ENCODE results near the gene GRIA4.
"Not testable (repeated sequence)": the region's sequence is repeated elsewhere in the genome, so short reads cannot be mapped to it uniquely, and the experiment has no call there.

Gene GRIA4

GRCh38 chr11:105718641-105719040, 108.8 kb downstream of the GRIA4 start:
- DNase-seq (ENCODE audit: low read depth in 2 of 2, low spot score in 1 of 2): no peak

DNA sequence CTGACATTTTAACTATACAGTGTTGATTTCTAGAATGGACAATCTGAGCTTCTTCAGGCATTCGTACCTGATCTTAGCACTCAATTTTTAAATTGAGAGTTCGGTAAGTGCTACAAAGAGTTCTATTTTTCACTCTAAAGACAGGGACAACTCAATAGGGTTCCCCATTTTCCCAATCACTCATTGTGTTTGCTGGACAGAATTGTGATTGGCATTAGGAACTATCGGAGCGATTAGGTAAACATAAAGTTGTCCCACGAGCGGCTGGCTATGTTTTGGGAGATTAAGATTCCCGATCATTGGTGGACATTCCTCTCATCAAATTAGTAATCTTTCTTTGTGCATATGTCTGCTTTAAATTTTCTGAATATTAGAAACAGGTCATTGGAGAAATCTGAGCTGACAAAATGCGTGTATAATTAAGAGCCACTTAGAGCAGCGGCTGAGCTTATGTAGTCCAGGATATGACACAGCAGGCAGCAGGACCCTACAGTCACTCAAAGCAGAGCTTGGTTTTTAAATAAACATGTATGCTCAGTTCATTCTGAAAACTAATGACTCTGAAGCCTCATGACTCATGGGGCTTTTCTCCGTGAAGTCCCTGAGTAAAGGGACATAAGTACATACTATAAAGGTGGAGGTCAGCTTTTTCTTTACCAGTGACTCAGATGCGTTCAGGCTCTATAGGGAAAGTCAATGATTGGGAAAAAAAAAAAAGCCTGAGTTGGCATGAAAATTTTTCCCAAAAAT, 109.4 kb downstream of the GRIA4 start:
- DNase-seq (ENCODE audit: low read depth in 2 of 2, low spot score in 1 of 2): no peak

DNA sequence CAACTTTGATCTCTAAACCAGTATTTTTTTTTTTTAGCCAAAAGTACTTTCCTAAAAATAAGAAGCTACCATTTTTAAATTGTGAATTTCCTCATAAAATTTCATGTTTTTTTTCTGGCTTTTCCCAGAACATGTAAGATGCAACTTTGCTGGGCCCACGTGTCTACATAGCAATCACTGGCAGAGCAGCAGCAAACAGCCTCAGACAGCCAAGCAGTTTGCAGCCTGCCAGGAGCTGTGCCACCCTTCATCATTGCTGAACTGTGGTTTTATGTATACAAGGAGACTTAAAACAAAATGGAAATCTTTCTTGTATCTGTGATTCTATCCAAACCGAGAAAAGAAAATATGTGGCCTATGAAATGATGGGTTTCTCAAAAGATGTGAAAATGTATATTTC, 110.2 kb downstream of the GRIA4 start:
- DNase-seq (ENCODE audit: low read depth in 2 of 2, low spot score in 1 of 2): no peak

DNA sequence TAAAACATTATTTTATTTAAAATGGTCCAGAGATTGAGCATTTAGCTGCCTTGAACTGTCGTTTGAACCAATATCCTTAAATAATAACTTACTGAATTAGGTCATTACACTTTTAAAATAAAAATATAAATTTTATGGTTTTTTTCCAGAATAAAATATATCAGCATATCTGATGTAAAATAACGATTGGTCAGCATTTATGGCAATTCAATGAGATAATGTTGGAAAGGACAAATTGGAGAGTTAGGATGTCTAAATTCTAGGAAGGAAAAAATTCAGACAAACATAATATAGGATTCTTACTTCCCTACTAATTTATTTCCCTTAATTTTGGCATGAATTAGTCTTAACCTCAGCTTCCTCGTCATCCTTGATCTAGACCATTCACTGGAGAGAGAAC, 113.4 kb downstream of the GRIA4 start:
- no peak for DNase-seq (ENCODE audit: low read depth in 2 of 2, low spot score in 1 of 2)

GRCh38 chr11:105732611-105733010, 122.7 kb downstream of the GRIA4 start:
- DNase-seq (ENCODE audit: low read depth in 2 of 2, low spot score in 1 of 2): no peak

- DNase-seq (ENCODE audit: low read depth in 2 of 2, low spot score in 1 of 2): no peak
Measured at GRCh38 chr11:105734426-105734825, 124.6 kb downstream of the GRIA4 start.

- DNase-seq (ENCODE audit: low read depth in 2 of 2, low spot score in 1 of 2): no peak
Measured at GRCh38 chr11:105738251-105738650, 128.4 kb downstream of the GRIA4 start.

DNA sequence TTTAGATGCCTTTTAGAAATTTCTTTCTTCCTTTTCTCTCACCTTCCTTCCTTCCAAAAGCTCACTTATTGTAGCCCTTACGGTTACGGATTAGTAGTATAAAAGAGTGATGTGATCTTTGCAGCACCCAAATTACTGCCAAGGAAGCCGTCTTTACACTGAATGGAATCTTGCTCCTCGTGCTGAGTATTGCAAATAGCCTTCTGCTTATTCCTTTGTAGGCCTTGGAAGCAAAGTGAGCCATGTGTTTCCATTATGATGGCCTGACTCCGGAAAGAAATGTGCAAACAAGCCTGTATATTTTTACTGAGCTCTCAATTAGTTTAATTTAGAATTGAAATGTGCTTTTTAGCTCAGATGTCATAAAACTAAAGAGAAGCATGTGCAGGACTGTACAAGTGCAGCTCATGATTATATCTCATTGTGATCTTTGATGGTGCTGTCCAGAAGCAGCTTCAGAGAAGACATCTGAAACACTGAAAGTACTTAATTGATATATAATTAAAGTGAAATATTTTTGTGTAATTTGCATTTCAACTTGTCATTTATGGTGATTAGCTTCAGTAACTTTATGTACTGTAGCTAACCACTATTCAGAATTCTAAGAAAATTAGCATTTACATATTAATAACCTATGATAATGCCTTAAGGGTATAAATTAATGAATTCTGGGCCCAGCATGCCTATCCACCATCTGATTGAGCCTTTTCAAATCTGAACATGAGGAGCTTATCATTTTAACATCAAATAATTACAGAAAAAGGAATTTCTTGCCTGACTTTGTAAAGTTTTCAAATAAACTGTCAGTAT, 129.3 kb downstream of the GRIA4 start:
- DNase-seq (ENCODE audit: low read depth in 2 of 2, low spot score in 1 of 2): no peak

- no peak for DNase-seq (ENCODE audit: low read depth in 2 of 2, low spot score in 1 of 2)
Measured at GRCh38 chr11:105740164-105740903, 130.5 kb downstream of the GRIA4 start.

DNA sequence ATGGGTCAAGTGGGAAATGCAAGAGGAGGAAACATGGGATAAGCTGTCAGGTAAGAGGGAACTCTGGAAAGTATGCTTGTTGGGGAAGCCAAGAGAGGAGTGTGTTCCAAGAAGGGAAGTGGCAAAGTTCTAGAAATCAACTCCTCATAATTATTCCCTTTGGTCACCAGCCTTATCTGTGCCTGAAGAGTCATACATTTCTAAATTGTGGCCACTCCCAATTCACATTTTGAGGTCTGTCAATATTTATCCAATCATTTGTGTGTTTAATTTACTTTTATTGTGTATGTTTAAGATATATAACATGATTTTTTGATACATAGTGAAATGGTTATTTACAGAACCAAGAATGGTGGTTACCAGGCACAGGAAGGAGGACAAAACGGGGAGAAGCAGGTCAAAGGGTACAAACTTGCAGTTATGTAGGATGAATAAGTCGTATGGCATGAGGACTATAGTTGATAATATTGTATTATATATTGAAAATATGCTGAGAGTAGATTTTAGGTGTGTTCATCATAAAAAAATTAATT, 131.7 kb downstream of the GRIA4 start:
- DNase-seq (ENCODE audit: low read depth in 2 of 2, low spot score in 1 of 2): no peak

DNA sequence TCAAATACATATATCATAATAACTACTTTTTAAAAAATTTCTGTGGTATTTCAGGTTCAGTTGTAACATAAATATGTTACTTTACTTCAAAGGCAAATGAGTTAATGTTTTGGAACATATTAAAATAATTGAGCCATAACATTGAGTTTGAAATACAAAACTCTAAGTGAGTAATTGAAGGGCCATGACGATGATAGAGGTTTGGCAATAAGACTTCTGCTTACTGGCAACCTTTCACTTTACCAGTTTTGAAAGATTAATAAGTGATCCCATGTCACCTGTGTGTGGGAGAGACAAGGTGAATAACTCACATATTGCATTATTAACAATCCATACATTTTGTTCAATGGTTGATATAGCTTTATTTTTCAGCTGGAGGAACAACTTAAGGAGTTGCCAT, 144.4 kb downstream of the GRIA4 start:
- no peak for DNase-seq (ENCODE audit: low read depth in 2 of 2, low spot score in 1 of 2)

- DNase-seq (ENCODE audit: low read depth in 2 of 2, low spot score in 1 of 2): no peak
Measured at GRCh38 chr11:105754716-105755115, 144.8 kb downstream of the GRIA4 start.

DNA sequence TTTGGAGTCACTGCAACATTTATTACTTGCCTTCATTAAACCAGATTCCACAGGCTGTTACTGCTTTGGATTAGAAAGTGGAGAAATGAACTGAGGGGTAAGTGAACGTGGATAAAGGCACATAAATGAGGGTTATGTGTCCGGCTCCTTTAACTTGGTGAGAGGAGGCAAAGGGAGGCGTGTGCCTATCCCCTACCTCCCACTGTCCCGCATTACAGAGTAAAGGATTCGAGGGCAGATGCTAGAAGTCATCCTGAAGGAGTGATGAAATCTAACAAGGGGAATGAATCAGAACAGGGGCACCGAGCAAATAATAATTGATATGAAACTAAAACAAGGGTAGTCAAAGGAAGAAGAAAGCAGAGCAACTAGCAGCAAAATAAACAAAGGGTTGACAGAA, 147.2 kb downstream of the GRIA4 start:
- no peak for DNase-seq (ENCODE audit: low read depth in 2 of 2, low spot score in 1 of 2)

GRCh38 chr11:105763594-105763993, 153.7 kb downstream of the GRIA4 start:
- no peak for DNase-seq (ENCODE audit: low read depth in 2 of 2, low spot score in 1 of 2)

DNA sequence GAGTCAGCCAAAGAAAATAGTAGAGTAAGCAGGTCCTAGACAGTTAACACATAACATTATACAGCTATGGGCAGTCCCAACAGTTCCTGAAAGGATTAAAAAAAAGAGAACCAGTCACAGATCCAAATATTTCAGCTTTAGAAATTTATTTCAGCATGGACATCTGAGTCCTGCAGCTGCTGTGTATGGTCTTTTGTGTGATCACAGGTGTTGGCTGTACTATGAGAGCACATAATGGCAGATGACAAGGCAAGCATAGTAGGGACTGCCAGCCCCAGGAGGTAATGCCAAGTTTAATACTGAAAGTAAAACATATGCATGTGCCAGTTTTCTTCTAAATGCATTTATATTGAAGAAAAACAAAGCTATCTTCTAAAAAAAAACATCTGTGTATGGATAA, 158.1 kb downstream of the GRIA4 start:
- no peak for DNase-seq (ENCODE audit: low read depth in 2 of 2, low spot score in 1 of 2)

- no peak for DNase-seq (ENCODE audit: low read depth in 2 of 2, low spot score in 1 of 2)
Measured at GRCh38 chr11:105769627-105770026, 159.8 kb downstream of the GRIA4 start.

DNA sequence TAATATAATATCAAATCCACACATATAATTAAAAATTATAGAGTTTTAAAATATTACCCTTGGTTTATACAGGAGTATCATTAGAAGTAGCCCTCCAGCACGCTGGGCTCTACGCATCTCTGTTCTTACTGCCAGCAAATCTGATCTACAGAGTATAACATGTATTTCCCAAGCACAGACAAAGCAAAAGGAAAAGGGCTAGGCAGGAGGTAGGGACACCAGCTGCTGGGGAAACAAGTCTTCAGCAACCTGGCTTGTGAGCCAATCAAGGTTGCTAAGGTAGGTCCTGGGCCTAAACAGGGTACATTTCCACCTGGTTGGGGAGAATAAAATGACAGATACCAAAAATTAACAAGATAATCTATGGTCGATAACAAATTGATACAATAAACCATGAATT, 163.6 kb downstream of the GRIA4 start:
- not testable (repeated sequence) for DNase-seq (ENCODE audit: low read depth in 2 of 2, low spot score in 1 of 2)

- no peak for DNase-seq (ENCODE audit: low read depth in 2 of 2, low spot score in 1 of 2)
Measured at GRCh38 chr11:105774899-105775298, 165.0 kb downstream of the GRIA4 start.

GRCh38 chr11:105780781-105781525, 171.1 kb downstream of the GRIA4 start:
- no peak for DNase-seq (ENCODE audit: low read depth in 2 of 2, low spot score in 1 of 2)

GRCh38 chr11:105781807-105782206, 171.9 kb downstream of the GRIA4 start:
- no peak for DNase-seq (ENCODE audit: low read depth in 2 of 2, low spot score in 1 of 2)

GRCh38 chr11:105783216-105783615, 173.3 kb downstream of the GRIA4 start:
- no peak for DNase-seq (ENCODE audit: low read depth in 2 of 2, low spot score in 1 of 2)
